ENCODE data around the gene PLAGL2.
"Not testable (repeated sequence)": the region's sequence is repeated elsewhere in the genome, so short reads cannot be mapped to it uniquely, and the experiment has no call there.

PLAGL2 gene

GRCh38 chr20:32203356-32204204 is 4.0 kb downstream of the PLAGL2 start:
- no peak for DNase-seq

- no peak for DNase-seq
Observed at GRCh38 chr20:32201977-32202363, 5.6 kb downstream of the PLAGL2 start.

- no peak for DNase-seq
Observed at GRCh38 chr20:32201296-32201976, 6.1 kb downstream of the PLAGL2 start.

GRCh38 chr20:32199006-32199405 is 8.5 kb downstream of the PLAGL2 start:
- no peak for DNase-seq

GRCh38 chr20:32197136-32197535 is 10.4 kb downstream of the PLAGL2 start:
- DNase-seq = not testable (repeated sequence)

GRCh38 chr20:32196613-32197012 is 10.9 kb downstream of the PLAGL2 start:
- not testable (repeated sequence) for DNase-seq

DNA sequence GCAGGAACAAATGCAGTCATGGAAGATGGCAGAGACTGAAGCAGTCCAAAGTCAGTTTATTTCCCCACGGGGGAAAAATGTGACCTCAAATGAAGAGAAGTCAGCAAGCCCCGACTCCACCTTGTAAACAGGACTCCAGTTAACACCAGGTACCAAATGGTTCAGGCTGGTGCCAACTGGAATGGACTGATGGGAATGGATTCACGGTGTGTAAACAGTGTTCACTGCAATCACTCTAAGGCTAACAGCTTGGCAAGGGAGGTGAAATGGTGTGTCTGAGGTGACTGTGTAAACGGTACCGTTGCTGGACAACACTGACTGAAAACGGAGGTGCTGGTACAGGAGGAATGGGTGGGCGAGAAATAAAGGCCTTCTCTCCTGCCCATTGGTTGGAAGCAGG is 12.0 kb downstream of the PLAGL2 start:
- no peak for DNase-seq

DNA sequence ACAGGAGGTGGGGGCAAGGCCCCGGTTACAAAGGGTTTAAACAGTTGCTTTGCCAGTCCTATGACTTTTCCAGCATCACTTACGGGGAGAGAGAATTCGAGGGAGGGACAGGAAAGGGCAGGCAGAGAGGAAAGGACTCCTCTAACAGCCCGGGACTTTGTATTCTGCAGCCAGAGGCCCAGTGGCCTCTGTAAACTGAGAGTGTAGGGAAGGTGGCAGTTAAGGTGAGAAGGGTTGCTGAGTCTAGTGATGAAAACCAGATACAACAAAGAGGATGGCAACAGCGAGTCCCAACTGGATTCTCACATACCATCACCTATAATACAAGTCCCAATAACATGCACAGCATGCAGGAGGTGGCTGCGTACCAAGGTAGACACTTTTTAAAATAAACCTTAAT is 13.5 kb downstream of the PLAGL2 start:
- DNase-seq = no peak

GRCh38 chr20:32193336-32193735 is 14.2 kb downstream of the PLAGL2 start:
- DNase-seq = not testable (repeated sequence)

DNA sequence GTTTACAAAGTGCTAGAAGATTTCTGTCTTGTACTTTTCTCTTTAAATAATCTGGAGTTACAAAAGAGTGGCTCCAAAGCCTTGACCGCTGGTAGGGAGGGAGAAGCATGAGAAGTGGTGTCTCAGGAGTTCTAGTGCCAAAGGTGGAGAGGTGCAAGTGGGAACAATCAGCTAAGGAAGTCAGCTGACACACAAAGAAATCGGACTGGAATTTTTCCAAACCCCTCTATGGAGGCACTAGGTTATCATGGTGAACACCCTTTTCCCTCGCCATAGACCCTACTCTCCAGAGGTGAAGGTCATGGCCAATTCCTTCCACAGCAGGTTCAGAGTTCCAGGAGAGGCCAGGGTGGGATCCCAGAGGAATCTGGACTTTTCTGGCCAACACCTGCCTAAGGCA is 14.8 kb downstream of the PLAGL2 start:
- no peak for DNase-seq

DNA sequence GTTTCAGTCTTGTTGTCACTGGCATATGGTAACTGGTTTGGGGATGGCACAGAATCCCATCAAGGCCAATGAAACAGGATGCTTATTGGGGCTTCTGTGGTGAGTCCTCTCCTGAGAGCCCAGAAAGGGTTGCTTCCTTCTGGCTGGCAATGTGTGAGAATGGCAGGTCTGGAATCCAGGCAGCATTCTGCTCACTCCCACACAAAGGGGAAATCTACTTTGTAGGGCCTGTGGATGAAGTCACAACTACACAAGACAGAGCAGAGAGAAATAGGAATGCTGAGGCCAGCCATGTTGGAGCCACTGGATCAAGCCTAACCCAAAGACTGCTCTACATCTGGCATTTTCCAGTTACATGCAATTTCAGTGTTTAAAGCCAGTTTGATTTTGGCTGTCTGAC is 15.7 kb downstream of the PLAGL2 start:
- no peak for DNase-seq

- no peak for DNase-seq
Observed at GRCh38 chr20:32191422-32191821, 16.1 kb downstream of the PLAGL2 start.

GRCh38 chr20:32190616-32191415 is 16.7 kb downstream of the PLAGL2 start:
- DNase-seq = no peak

DNA sequence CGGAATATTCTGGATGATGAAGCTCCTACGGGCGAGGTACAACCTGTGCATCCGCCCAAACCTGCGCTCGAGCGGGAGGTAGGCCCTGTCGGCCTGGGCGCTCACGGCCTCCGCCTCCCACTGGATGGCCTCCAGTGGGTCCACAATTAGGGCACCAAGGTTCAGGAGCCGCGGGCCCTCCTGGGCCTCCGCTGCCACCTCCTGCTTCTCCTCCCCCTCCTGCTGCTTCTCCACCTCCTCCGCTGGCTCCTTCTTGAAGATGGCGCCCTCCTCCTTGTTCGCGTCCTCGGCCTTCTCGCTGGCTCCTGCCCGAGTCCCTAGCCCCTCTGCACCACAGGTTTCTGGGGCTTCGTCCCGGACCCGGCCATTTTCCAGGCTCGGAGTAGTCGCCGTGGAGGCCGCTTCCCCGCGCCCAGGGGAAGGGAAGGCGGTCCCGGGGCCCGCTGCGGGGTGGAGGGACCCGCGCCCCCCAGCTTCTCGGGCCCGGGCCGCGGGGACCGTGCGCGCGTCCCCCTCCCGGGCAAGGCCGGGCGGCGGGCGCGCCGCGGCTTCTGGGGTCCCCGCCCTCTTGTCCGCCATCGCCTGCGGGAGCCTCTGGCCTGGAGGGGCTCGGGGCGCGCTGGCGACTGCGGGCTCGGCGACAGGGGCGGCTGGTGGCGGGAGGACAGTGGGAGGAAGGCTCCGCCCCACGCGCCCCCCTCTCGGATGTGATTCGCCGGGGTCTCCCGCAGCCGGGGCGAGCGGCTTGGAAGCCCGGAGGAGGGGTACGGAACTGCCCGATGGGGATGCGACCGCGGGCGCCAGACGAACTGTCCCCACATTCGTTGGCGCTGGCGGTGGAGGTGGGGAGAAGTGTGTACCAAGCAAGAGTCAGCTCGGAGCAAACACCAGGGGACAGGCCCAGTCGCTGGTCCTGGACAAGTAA is 17.6 kb downstream of the PLAGL2 start:
- no peak for DNase-seq

DNA sequence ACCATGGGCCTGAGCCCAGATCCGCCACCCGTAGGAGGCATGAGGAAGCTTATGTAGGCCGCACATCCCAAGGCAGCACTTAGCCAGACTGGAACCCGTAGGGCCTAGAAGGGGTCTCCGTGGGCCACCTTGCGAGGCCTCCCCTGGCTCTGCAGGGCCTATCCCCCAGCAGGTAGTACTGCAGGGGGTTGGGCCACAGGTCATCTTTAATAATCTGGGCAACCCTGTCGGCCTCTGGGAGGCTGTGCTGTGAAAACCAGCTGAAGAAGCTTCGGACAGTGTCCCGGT is 18.5 kb downstream of the PLAGL2 start:
- DNase-seq = no peak

- no peak for DNase-seq
Observed at GRCh38 chr20:32188376-32189122, 19.0 kb downstream of the PLAGL2 start.

DNA sequence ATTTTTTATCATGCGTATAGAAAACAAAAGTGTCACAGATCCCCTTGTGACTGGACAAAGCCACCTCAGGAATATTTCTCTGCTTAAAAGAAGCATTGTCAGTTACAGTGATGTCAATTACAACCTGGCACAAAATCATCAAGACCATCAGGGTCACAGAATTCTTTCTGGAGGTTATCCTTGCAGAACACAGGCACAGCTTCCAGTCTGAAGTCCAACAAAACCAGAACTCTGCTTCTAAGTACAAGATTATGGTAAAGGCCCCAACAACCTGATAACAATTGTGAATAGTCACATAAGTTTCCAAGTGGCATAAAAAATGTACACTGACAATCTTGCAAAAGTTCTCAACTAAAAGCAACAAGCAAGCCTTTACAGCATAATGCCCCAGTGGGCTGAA is 21.0 kb downstream of the PLAGL2 start:
- no peak for DNase-seq

DNA sequence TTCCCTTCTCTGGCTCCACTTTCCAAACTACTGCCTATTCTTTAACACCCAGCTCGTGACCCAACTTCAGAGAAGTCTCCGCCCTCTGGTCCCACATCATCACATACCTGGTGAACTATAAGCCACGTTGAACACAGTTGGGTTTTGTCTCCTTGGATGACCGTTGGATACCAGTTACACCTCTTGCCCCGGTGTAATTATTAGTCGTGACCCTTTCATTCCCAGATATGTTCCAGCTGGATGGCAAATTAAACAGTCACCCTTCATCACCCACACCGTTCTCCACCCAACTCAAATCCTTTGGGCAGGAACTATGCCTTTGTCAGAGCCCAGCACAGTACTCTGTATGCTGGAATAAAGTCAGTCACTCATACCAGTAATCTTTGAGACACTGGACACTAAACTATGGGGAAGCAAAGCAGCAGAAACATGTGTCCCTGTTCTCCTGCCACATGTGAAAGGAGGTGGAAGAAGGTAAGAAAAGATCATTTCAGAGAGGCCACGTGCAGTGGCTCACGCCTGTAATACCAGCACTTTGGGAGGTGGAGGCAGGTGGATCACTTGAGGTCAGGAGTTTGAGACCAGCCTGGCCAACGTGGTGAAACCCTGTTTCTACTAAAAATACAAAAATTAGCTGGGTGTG is 22.5 kb downstream of the PLAGL2 start:
- no peak for DNase-seq

DNA sequence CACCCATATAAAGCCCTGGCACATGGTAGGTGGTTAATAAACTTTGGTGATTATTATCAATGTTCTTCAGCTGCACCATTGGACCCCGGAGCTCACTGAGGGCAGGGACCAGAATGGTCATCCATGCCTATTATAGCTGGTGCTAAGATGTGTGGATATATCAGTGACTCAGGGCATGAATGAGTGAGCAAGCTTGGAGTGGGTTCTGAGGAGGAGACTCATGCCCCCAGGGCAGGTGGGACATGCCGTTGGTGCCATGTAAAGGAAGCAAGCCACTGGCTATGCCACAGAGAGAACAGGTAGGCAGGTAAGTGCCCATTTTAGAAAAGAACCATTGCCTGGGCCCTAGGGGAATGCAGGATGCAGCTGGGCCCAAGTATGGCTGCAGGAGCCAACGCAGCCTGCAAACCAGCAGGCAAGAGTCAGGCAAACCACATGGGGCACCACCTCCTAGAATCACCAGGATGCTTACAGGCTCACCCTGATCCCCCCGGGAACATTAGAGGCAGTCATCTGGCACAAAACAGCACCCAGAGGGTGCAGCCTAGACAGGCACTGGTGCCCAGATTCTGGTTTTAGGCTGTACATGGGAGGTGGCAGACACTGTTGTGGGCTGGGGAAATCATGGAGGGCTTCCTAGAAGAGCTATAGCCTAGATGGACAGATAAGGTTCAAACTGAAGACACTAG is 23.5 kb downstream of the PLAGL2 start:
- no peak for DNase-seq

DNA sequence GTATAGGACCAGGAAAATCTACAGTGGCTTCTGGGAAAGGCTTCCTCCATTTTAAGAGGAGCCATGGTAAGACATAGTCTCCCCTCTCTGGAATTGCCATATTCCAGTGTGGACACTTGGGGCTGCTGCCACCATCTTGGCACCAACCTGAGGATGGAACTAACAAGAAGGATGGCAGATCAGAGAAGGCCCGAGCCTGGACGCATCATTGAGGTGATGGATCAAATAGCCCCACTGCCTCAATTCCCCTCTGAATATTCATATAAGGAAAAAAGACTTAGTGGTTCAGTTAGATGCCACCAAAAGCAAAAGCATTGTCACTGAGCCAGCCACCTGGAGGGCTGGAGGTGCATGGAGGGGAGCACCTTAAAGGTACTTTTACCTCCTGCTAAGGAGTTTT is 25.9 kb downstream of the PLAGL2 start:
- DNase-seq = no peak

DNA sequence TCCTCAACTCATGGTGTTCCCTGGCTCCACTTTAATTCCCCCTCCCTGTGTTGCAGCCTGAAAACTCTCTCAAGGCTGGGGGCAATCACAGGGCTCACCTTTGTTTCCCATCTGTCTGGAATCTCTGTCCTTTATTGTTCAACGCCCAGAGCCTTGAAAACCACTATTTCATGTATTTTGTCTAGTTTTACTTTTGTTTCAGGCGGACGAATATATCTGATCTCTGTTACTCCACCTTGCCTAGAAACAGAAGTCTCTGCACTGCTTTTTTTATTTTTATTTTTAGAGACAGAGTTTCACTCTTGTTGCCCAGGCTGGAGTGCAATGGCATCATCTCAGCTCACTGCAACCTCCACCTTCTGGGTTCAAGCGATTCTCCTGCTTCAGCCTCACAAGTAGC is 27.6 kb downstream of the PLAGL2 start:
- no peak for DNase-seq
